Measurements from ENCODE around the gene MYMK. TPM values are rescaled to one million over a fixed set of nuclear protein-coding genes. Genes with fewer than 3 reads are reported as not detected.
A peak's percentile ranks its signal among the peaks of the same experiment; 100 is the strongest.

The MYMK gene
- total and polyA plus RNA-seq, 2 of the 8 experiments (the other 6 are each of a cell fraction or from before 2014, with no cell fraction given): not detected

DNA sequence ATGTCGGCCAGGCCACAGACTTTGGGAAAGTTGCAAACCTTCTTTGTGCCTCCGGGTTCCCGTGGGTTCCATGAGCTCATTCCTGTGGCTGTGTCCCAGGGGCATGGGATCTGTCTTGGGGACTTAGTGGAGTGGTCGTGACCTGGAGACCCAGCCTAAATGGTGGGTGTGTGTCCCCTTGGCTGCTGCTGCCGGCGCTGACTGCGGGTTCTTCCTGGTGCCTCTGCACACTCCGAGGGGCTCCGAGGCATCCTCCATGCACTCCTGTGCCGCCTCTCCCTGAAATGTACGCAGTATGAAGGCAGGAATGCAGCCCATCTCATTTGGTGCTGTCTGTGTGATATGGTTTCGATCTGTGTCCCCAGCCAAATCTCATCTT, 24.9 kb downstream of the MYMK start:
- Histone ChIP-seq H3K56ac (replicated peaks; ENCODE audit: insufficient read length, low read depth, low read length) (no peak overlapping the region), H3K4ac (replicated peaks; ENCODE audit: insufficient read length, low read depth, low read length) (no peak overlapping the region), H3K23me2 (ENCODE audit: low read depth, low read length) (peaks cover 11% of the 10 kb centered on the region), H3K27me3 (replicated peaks in 1 of 4; ENCODE audit: control insufficient read depth in 3 of 4, extremely low read depth in 1 of 4, insufficient read depth in 3 of 4, low read length in 3 of 4) (peaks cover 0 to 2% (median 0%) of the 10 kb centered on the region in 4 experiments; a peak in 1 of 7 replicates), H2BK15ac (ENCODE audit: low read length) (no peak overlapping the region), H2BK5ac (ENCODE audit: low read depth, low read length) (no peak overlapping the region), H3K9me3 (ENCODE audit: insufficient read depth in 2 of 2, low read depth in 1 of 2, low read length in 1 of 2) (peaks cover 2 to 13% of the 10 kb centered on the region in 2 experiments; a peak in 2 of 4 replicates), H3K18ac (ENCODE audit: extremely low read depth, low read length) (no peak overlapping the region), H4K8ac (ENCODE audit: extremely low read depth, insufficient read depth, low read length) (no peak overlapping the region), H3K27ac (ENCODE audit: low read depth, low read length) (no peak overlapping the region), H3K23ac (ENCODE audit: insufficient read length) (no peak overlapping the region), H3K4me2 (ENCODE audit: insufficient read depth in 1 of 2, low read depth in 2 of 2, low read length in 2 of 2) (no peak overlapping the region), H4K20me1 (replicated peaks in 1 of 2; ENCODE audit: control insufficient read depth in 1 of 2, insufficient read depth in 2 of 2, low read length in 2 of 2) (peaks cover 0 to 12% of the 10 kb centered on the region in 2 experiments), H4K5ac (ENCODE audit: insufficient read length, low read depth, low read length) (no peak overlapping the region), H3K79me1 (ENCODE audit: low read depth, low read length) (peaks cover 2% of the 10 kb centered on the region; the same call in 1 of the 2 replicates), H3K4me1 (replicated peaks in 1 of 4; ENCODE audit: control insufficient read depth in 3 of 4, insufficient read depth in 4 of 4, low read length in 3 of 4) (no peaks in the 10 kb centered on the region), H2BK120ac (replicated peaks; ENCODE audit: low read depth, low read length) (no peak overlapping the region), H3K36me3 (ENCODE audit: control insufficient read depth in 2 of 4, insufficient read depth in 4 of 4, low read length in 3 of 4) (peaks cover 0 to 3% (median 0%) of the 10 kb centered on the region in 4 experiments; a peak in 1 of 8 replicates), H4K91ac (replicated peaks; ENCODE audit: insufficient read length, low read length) (no peak overlapping the region), H3K4me3 (ENCODE audit: extremely low read depth in 1 of 4, insufficient read depth in 2 of 4, low read depth in 3 of 4, low read length in 4 of 4) (no peak overlapping the region), H3K79me2 (ENCODE audit: control insufficient read depth in 1 of 2, insufficient read depth in 2 of 2, low read length in 2 of 2) (no peaks in the 10 kb centered on the region; a peak in 1 of 4 replicates), H2AFZ (ENCODE audit: low read length) (no peak overlapping the region), H2AK5ac (ENCODE audit: low read depth, low read length) (no peak overlapping the region), H2BK20ac (ENCODE audit: low read length) (no peak overlapping the region), H3K9ac (replicated peaks in 1 of 4; ENCODE audit: extremely low read depth in 1 of 4, low read depth in 3 of 4, low read length in 3 of 4) (no peak overlapping the region), H2BK12ac (ENCODE audit: low read depth, low read length) (0 out of 2 replicates have a peak overlapping the region, but pooled peaks have one; percentile 39), H3K14ac (ENCODE audit: insufficient read length) (no peak overlapping the region)
- TF ChIP-seq KDM1A (IDR thresholded peaks at IDR 0.05; ENCODE audit: borderline replicate concordance, low read length): no peak
- no peak for TF ChIP-seq ASH2L (IDR thresholded peaks at IDR 0.05; ENCODE audit: low read length)
- ChIA-PET CTCF (ENCODE audit: partially characterized antibody) (interaction anchor here (0.7 to 1.7 kb wide), 9 partner anchors 9 to 314 kb away, joined by 3 to 8 read pairs (median 3); no protein-coding TSS in a partner anchor), POLR2A (ENCODE audit: partially characterized antibody) (no interaction called here)
- no peak for DNase-seq (ENCODE audit: low read depth in 1 of 2, low spot score in 2 of 2)
- FAIRE-seq: no peak
- 85% methylated on average over 12 of the region's 12 CpGs; no CpG with 5 or more reads in 1 of the 2 experiments for WGBS, 2 experiments (ENCODE audit: extremely low coverage in 1 of 2, insufficient coverage in 1 of 2, insufficient read length in 1 of 2, insufficient replicate concordance in 2 of 2, low coverage in 1 of 2, low lambda C conversion rate in 2 of 2, missing lambda C conversion rate in 1 of 2)
